ENCODE results near the gene AKR7A3.

Gene AKR7A3

GRCh38 chr1:19313636-19313959 lies 25.0 kb upstream of the AKR7A3 start:
- TF ChIP-seq CTCF (IDR thresholded peaks at IDR 0.05; ENCODE audit: low read depth, low read length, missing control alignments), result no peak
- no peak for DNase-seq (ENCODE audit: extremely low read depth, low read depth)
- H3K4me3 ChIP-seq (replicated peaks; ENCODE audit: low read depth, low read length), result no peak overlapping the region; the same call in 1 of the 2 replicates

- no peak for DNase-seq (ENCODE audit: extremely low read depth, low read depth)
- no peak for TF ChIP-seq CTCF (IDR thresholded peaks at IDR 0.05; ENCODE audit: low read depth, low read length, missing control alignments)
- peak overlapping the region; percentile 54 for H3K4me3 ChIP-seq (replicated peaks; ENCODE audit: low read depth, low read length)
Measured at GRCh38 chr1:19312782-19313635, 24.4 kb upstream of the AKR7A3 start.

GRCh38 chr1:19311931-19312781 lies 23.6 kb upstream of the AKR7A3 start, which contains the start of the genes AKR7A2 and SLC66A1:
Gene AKR7A2 (minus strand): TSS chr1:19312144. CDS start chr1:19312124, 20 bp downstream.
Gene SLC66A1 (plus strand): TSS chr1:19312326. CDS start chr1:19317678, 5,352 bp downstream.
- TF ChIP-seq CTCF (IDR thresholded peaks at IDR 0.05; ENCODE audit: low read depth, low read length, missing control alignments), result no peak
- peak; percentile 54 for DNase-seq (ENCODE audit: extremely low read depth, low read depth)
- H3K4me3 ChIP-seq (replicated peaks; ENCODE audit: low read depth, low read length), result peak within 1 kb of the TSS; percentile 54

GRCh38 chr1:19311503-19311930 lies 22.9 kb upstream of the AKR7A3 start:
- peak overlapping the region; percentile 54 for H3K4me3 ChIP-seq (replicated peaks; ENCODE audit: low read depth, low read length)
- no peak for DNase-seq (ENCODE audit: extremely low read depth, low read depth)
- TF ChIP-seq CTCF (IDR thresholded peaks at IDR 0.05; ENCODE audit: low read depth, low read length, missing control alignments), result no peak

- TF ChIP-seq CTCF (IDR thresholded peaks at IDR 0.05; ENCODE audit: low read depth, low read length, missing control alignments), result no peak
- DNase-seq (ENCODE audit: extremely low read depth, low read depth), result no peak
- peak overlapping the region; percentile 54 for H3K4me3 ChIP-seq (replicated peaks; ENCODE audit: low read depth, low read length)
Measured at GRCh38 chr1:19310720-19311502, 22.3 kb upstream of the AKR7A3 start.

GRCh38 chr1:19310061-19310460 lies 21.5 kb upstream of the AKR7A3 start:
- no peak for DNase-seq (ENCODE audit: extremely low read depth, low read depth)
- no peak overlapping the region for H3K4me3 ChIP-seq (replicated peaks; ENCODE audit: low read depth, low read length)
- TF ChIP-seq CTCF (IDR thresholded peaks at IDR 0.05; ENCODE audit: low read depth, low read length, missing control alignments), result no peak

Measured in HFF-Myc (cell line).